ENCODE data around the gene UNC13A.
"Not testable (repeated sequence)": the region's sequence is repeated elsewhere in the genome, so short reads cannot be mapped to it uniquely, and the experiment has no call there.

UNC13A gene

GRCh38 chr19:17555480-17555928, 132.7 kb downstream of the UNC13A start, which contains the start of gene COLGALT1:
COLGALT1 (plus strand) TSS chr19:17555649; CDS start chr19:17555714, 65 bp downstream.
- in situ Hi-C loops (cut with HindIII; ENCODE audit: low pct_unique_long_range_greater_than_20kb, low sequenced_read_pairs) = no loop called here
- peak; percentile 83 to 97 for DNase-seq (ENCODE audit: low read depth in 1 of 2, low spot score in 1 of 2)
- TF ChIP-seq JUND (IDR thresholded peaks at IDR 0.05; ENCODE audit: low read depth) = no peak

GRCh38 chr19:17554968-17555479, 133.1 kb downstream of the UNC13A start:
- no peak for TF ChIP-seq JUND (IDR thresholded peaks at IDR 0.05; ENCODE audit: low read depth)
- in situ Hi-C loops (cut with HindIII; ENCODE audit: low pct_unique_long_range_greater_than_20kb, low sequenced_read_pairs) = no loop called here
- DNase-seq (ENCODE audit: low read depth in 1 of 2, low spot score in 1 of 2) = no peak

GRCh38 chr19:17553256-17553655, 134.9 kb downstream of the UNC13A start:
- TF ChIP-seq JUND (IDR thresholded peaks at IDR 0.05; ENCODE audit: low read depth) = no peak
- DNase-seq (ENCODE audit: low read depth in 1 of 2, low spot score in 1 of 2) = no peak
- in situ Hi-C loops (cut with HindIII; ENCODE audit: low pct_unique_long_range_greater_than_20kb, low sequenced_read_pairs) = no loop called here

- DNase-seq (ENCODE audit: low read depth in 1 of 2, low spot score in 1 of 2); in situ Hi-C loops (cut with HindIII; ENCODE audit: low pct_unique_long_range_greater_than_20kb, low sequenced_read_pairs): not testable (repeated sequence)
These were observed 135.4 kb downstream of the UNC13A start for GRCh38 chr19:17552735-17553134.
